GM19351 (cell line): ENCODE data around the gene RAB8A.
"Not testable (repeated sequence)": the region's sequence is repeated elsewhere in the genome, so short reads cannot be mapped to it uniquely, and the experiment has no call there.

Source experiments
- ATAC-seq: cut with Tn5 transposase; IDR thresholded peaks from one replicate; pipeline ENCODE4 v1.9.1; 2021; ENCODE audit warnings: mild to moderate bottlenecking, moderate library complexity; ENCODE audit not compliant: unreplicated experiment

RAB8A gene

GRCh38 chr19:16077984-16078758 is 33.5 kb upstream of the RAB8A start:
- ATAC-seq = no peak

GRCh38 chr19:16078759-16079707 is 32.7 kb upstream of the RAB8A start:
- no peak for ATAC-seq

- ATAC-seq = no peak
Measured at GRCh38 chr19:16084067-16084685, 27.5 kb upstream of the RAB8A start.

GRCh38 chr19:16085115-16085514 is 26.6 kb upstream of the RAB8A start:
- no peak for ATAC-seq

GRCh38 chr19:16087404-16087803 is 24.3 kb upstream of the RAB8A start:
- not testable (repeated sequence) for ATAC-seq

GRCh38 chr19:16087940-16088339 is 23.7 kb upstream of the RAB8A start:
- ATAC-seq = no peak

GRCh38 chr19:16088351-16089009 is 23.2 kb upstream of the RAB8A start:
- no peak for ATAC-seq

GRCh38 chr19:16089010-16089846 is 22.5 kb upstream of the RAB8A start:
- no peak for ATAC-seq

GRCh38 chr19:16091546-16092475 is 19.9 kb upstream of the RAB8A start:
- no peak for ATAC-seq

- ATAC-seq = no peak
Measured at GRCh38 chr19:16094360-16095070, 17.2 kb upstream of the RAB8A start.

- no peak for ATAC-seq
Measured at GRCh38 chr19:16095071-16095571, 16.6 kb upstream of the RAB8A start.

- ATAC-seq = no peak
Measured at GRCh38 chr19:16096280-16096855, 15.3 kb upstream of the RAB8A start.

GRCh38 chr19:16098416-16098768 is 13.3 kb upstream of the RAB8A start:
- no peak for ATAC-seq

GRCh38 chr19:16098821-16099220 is 12.9 kb upstream of the RAB8A start:
- ATAC-seq = no peak

- ATAC-seq = not testable (repeated sequence)
Measured at GRCh38 chr19:16099314-16099965, 12.2 kb upstream of the RAB8A start.

- ATAC-seq = no peak
Measured at GRCh38 chr19:16100524-16100923, 11.2 kb upstream of the RAB8A start.

GRCh38 chr19:16104722-16105121 is 7.0 kb upstream of the RAB8A start:
- ATAC-seq = no peak
